Measurements from ENCODE around the gene RAD51B. TPM values are rescaled to one million over a fixed set of nuclear protein-coding genes. Genes with fewer than 3 reads are reported as not detected.

RAD51B gene
- polyA plus RNA-seq, 3 donors: 3.6 to 11.6 (median 9.4) TPM

- Mint-ChIP-seq H3K9me3 (no peaks in the 10 kb centered on the region), H3K27me3 (ENCODE audit: low read depth in 3 of 3) (peaks cover 0 to 3% (median 2%) of the 10 kb centered on the region in 3 donors), H3K27ac (peak overlapping the region in 1 of 7 donors; percentile 16), H3K4me3 (no peak overlapping the region), H3K4me1 (peaks cover 13% of the 10 kb centered on the region), H3K36me3 (peaks cover 0 to 6% of the 10 kb centered on the region in 2 donors)
- no peaks in the 10 kb centered on the region for H3K36me3 ChIP-seq (replicated peaks in 1 of 2; ENCODE audit: control insufficient read depth in 1 of 2, insufficient read depth in 2 of 2, low read length in 2 of 2)
- intact Hi-C loops (cut with micrococcal nuclease): no loop called here
- DNase-seq: peak; percentile 12 to 24 (median 20)
- H3K9ac ChIP-seq (ENCODE audit: insufficient read depth, low read length, poor library complexity, severe bottlenecking): no peak overlapping the region
- no peaks in the 10 kb centered on the region for H4K20me1 ChIP-seq (ENCODE audit: insufficient read depth, low read length)
- WGBS (ENCODE audit: insufficient coverage): no CpG with 5 or more reads among the region's 3 CpGs
- no peaks in the 10 kb centered on the region for H3K79me2 ChIP-seq (ENCODE audit: insufficient read depth, low read length)
- peaks cover 0 to 3% of the 10 kb centered on the region in 2 donors for H3K4me1 ChIP-seq (ENCODE audit: control insufficient read depth in 1 of 2, insufficient read depth in 2 of 2, low read length in 2 of 2)
- no peak for TF ChIP-seq CTCF (IDR thresholded peaks at IDR 0.05)
- no peaks in the 10 kb centered on the region for H3K9me3 ChIP-seq (replicated peaks in 1 of 2; ENCODE audit: control insufficient read depth in 1 of 2, insufficient read depth in 1 of 2, low read length in 2 of 2)
- H3K4me3 ChIP-seq (replicated peaks in 1 of 3; ENCODE audit: low read depth in 2 of 3, low read length in 3 of 3): no peak overlapping the region
- H2AFZ ChIP-seq (ENCODE audit: insufficient read depth, low read depth, low read length, poor library complexity, severe bottlenecking): no peak overlapping the region
- no peak overlapping the region for H3K27ac ChIP-seq (ENCODE audit: low read depth in 1 of 2, low read length in 2 of 2)
- no peak overlapping the region for H3K4me2 ChIP-seq (replicated peaks; ENCODE audit: extremely low read depth, low read length, poor library complexity, severe bottlenecking)
- no peaks in the 10 kb centered on the region for H3K27me3 ChIP-seq (ENCODE audit: control insufficient read depth in 2 of 2, insufficient read depth in 2 of 2, low read length in 2 of 2)
Observed at GRCh38 chr14:68441542-68441941, 622.0 kb downstream of the RAD51B start.

- WGBS (ENCODE audit: insufficient coverage): 100% methylated on average over 1 of the region's 9 CpGs
- Histone ChIP-seq H3K36me3 (replicated peaks in 1 of 2; ENCODE audit: control insufficient read depth in 1 of 2, insufficient read depth in 2 of 2, low read length in 2 of 2) (no peaks in the 10 kb centered on the region), H3K9ac (ENCODE audit: insufficient read depth, low read length, poor library complexity, severe bottlenecking) (no peak overlapping the region), H3K27me3 (ENCODE audit: control insufficient read depth in 2 of 2, insufficient read depth in 2 of 2, low read length in 2 of 2) (no peaks in the 10 kb centered on the region), H4K20me1 (ENCODE audit: insufficient read depth, low read length) (no peaks in the 10 kb centered on the region), H3K9me3 (replicated peaks in 1 of 2; ENCODE audit: control insufficient read depth in 1 of 2, insufficient read depth in 1 of 2, low read length in 2 of 2) (no peaks in the 10 kb centered on the region), H3K4me3 (replicated peaks in 1 of 3; ENCODE audit: low read depth in 2 of 3, low read length in 3 of 3) (no peak overlapping the region), H3K4me1 (ENCODE audit: control insufficient read depth in 1 of 2, insufficient read depth in 2 of 2, low read length in 2 of 2) (peaks cover 0 to 3% of the 10 kb centered on the region in 2 donors), H3K4me2 (replicated peaks; ENCODE audit: extremely low read depth, low read length, poor library complexity, severe bottlenecking) (no peak overlapping the region), H3K79me2 (ENCODE audit: insufficient read depth, low read length) (no peaks in the 10 kb centered on the region), H3K27ac (ENCODE audit: low read depth in 1 of 2, low read length in 2 of 2) (no peak overlapping the region), H2AFZ (ENCODE audit: insufficient read depth, low read depth, low read length, poor library complexity, severe bottlenecking) (no peak overlapping the region)
- Mint-ChIP-seq H3K9me3 (no peaks in the 10 kb centered on the region), H3K4me1 (peaks cover 13% of the 10 kb centered on the region), H3K27ac (no peak overlapping the region), H3K27me3 (ENCODE audit: low read depth in 3 of 3) (peaks cover 0 to 2% (median 1%) of the 10 kb centered on the region in 3 donors), H3K4me3 (no peak overlapping the region), H3K36me3 (peaks cover 0 to 6% of the 10 kb centered on the region in 2 donors)
- TF ChIP-seq CTCF (IDR thresholded peaks at IDR 0.05): no peak
- DNase-seq: no peak
- intact Hi-C loops (cut with micrococcal nuclease): no loop called here
Observed at GRCh38 chr14:68442828-68443629, 623.5 kb downstream of the RAD51B start.
